PC-3 (cell line): ENCODE data around the gene BRF1. TPM values are rescaled to one million over a fixed set of nuclear protein-coding genes. Genes with fewer than 3 reads are reported as not detected.

Experiments used
- ATAC-seq: fragments of 200-7000 bp; cut with Tn5 transposase; 2 replicates; pipeline ENCODE4 v1.9.1; 2020; ENCODE audit warnings: mild to moderate bottlenecking, moderate library complexity
- BruUV-seq: library from RNA; stranded (reverse); fragments of 400-500 nt; replicated peaks from 2 replicates; lab custom pipeline; 2021; lab: Mats Ljungman, UMichigan
- CTCF ChIA-PET: fragments of 300-600 bp; sonication (Branson Sonifier 250); formaldehyde crosslinking; loops from one replicate; lab custom pipeline; 2022; ENCODE audit warnings: antibody characterized with exemption; lab: Charles Lee
- POLR2A ChIA-PET: fragments of 300-600 bp; sonication (Branson Sonifier 250); formaldehyde crosslinking; loops from one replicate; lab custom pipeline; 2022; ENCODE audit warnings: antibody characterized with exemption; ENCODE audit not compliant: unreplicated experiment; lab: Charles Lee
- DNase-seq: peaks from one replicate; pipeline ENCODE4 v3.0.0-alpha.2; 2015
- H2AFZ ChIP-seq: fragments of 300-600 bp; sonication (generic); 2 replicates; pipeline ENCODE4 v1.6.0; 2016; ENCODE audit warnings: antibody characterized with exemption, low read length
- H3F3A ChIP-seq: fragments of 300-600 bp; sonication (generic); one replicate; pipeline ENCODE4 v1.6.0; 2017; ENCODE audit warnings: antibody characterized with exemption, low read length, control low read depth, mild to moderate bottlenecking; ENCODE audit not compliant: unreplicated experiment
- H3K27ac ChIP-seq: fragments of 300-600 bp; sonication (generic); 2 replicates; pipeline ENCODE4 v1.5.1; 2016; ENCODE audit warnings: mild to moderate bottlenecking, low read length
- H3K27me3 ChIP-seq: fragments of 300-600 bp; sonication (generic); 2 replicates; pipeline ENCODE4 v1.6.1; 2016; ENCODE audit warnings: low read length, mixed read lengths
- H3K36me3 ChIP-seq: fragments of 300-600 bp; sonication (generic); 2 replicates; pipeline ENCODE4 v1.6.1; 2016; ENCODE audit warnings: low read depth, mixed run types, low read length, mixed read lengths
- H3K4me1 ChIP-seq: fragments of 300-600 bp; sonication (generic); 2 replicates; pipeline ENCODE4 v1.5.1; 2016; ENCODE audit warnings: low read length; ENCODE audit not compliant: insufficient read depth
- H3K4me2 ChIP-seq: fragments of 300-600 bp; sonication (generic); 2 replicates; pipeline ENCODE4 v1.6.0; 2016; ENCODE audit warnings: low read length
- H3K4me3 ChIP-seq: fragments of 300-600 bp; sonication (generic); 2 replicates; pipeline ENCODE4 v1.5.1; 2016; ENCODE audit warnings: mild to moderate bottlenecking, low read length, mixed read lengths
- H3K79me2 ChIP-seq: fragments of 300-600 bp; sonication (generic); 2 replicates; pipeline ENCODE4 v1.6.1; 2017; ENCODE audit warnings: low read length, mixed read lengths
- H3K9ac ChIP-seq: fragments of 300-600 bp; sonication (generic); 2 replicates; pipeline ENCODE4 v1.6.0; 2016; ENCODE audit warnings: mild to moderate bottlenecking, low read length
- H3K9me2 ChIP-seq: fragments of 300-600 bp; sonication (generic); replicated peaks from 2 replicates; pipeline ENCODE4 v1.6.1; 2016; ENCODE audit warnings: mixed run types, low read length, mixed read lengths
- H3K9me3 ChIP-seq: fragments of 300-600 bp; sonication (generic); 2 replicates; pipeline ENCODE4 v1.6.1; 2016; ENCODE audit warnings: low read length, mixed read lengths
- H4K20me1 ChIP-seq: fragments of 300-600 bp; sonication (generic); 2 replicates; pipeline ENCODE4 v1.6.1; 2016; ENCODE audit warnings: low read length, mixed read lengths
- EZH2 ChIP-seq: fragments of 300-600 bp; sonication (generic); IDR thresholded peaks from one replicate; pipeline ENCODE4 v1.6.1; 2017; ENCODE audit warnings: antibody characterized with exemption, mild to moderate bottlenecking, low read length; ENCODE audit not compliant: unreplicated experiment
- EZH2phosphoT487 ChIP-seq: fragments of 300-600 bp; sonication (generic); IDR thresholded peaks from 2 replicates; pipeline ENCODE4 v1.6.1; 2018; ENCODE audit warnings: mild to moderate bottlenecking, antibody characterized with exemption, low read length, borderline replicate concordance
- intact Hi-C: fragments of 100-400 bp; cut with micrococcal nuclease; formaldehyde crosslinking; loops from 2 replicates; pipeline ENCODE4 v1.9.0; 2023
- total RNA-seq: library from RNA; depleted of rRNA; stranded (reverse); fragments of >200 nt; gene quantifications from 2 replicates; pipeline ENCODE4 v1.2.3, GENCODE V29; 2014
- TF ChIP-seq, protein P1 (sequence below): fragments of 300-600 bp; sonication (generic); conservative IDR thresholded peaks from 2 replicates; pipeline ENCODE4 v1.5.1; 2017; ENCODE audit warnings: antibody characterized with exemption, low read depth, mild to moderate bottlenecking, low read length

Gene BRF1
- total RNA-seq, 1 experiment from 2014 or later, result 55.8 TPM

DNA sequence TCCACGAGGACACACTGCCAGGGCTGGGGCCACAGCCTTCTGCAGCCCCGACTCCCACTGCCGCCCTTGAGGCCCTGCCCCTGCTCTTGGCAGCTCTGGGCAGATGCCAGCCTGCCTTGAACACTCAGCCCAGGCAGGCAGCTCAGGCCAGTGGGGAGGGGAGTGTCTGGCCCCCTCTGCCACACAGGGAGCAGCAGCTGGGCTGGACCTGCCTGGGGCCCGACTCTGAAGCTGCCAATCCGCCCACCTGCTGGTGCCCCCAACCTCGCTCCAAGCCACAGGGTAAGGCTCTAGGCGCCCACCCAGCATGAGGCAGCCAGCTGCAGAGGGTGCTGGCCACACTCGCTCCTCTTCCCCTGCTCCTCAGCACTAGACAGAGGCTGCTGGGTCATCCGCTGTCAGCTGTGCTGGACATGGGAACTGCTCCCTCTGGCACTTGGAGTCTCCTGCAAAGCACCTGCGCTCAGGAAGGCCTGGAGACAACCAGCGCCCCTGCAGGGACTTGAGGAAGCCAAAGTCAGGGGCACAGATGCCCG, 95.1 kb downstream of the BRF1 start:
- no peak overlapping the region for H3K27ac ChIP-seq
- CTCF ChIA-PET, result no interaction called here

DNA sequence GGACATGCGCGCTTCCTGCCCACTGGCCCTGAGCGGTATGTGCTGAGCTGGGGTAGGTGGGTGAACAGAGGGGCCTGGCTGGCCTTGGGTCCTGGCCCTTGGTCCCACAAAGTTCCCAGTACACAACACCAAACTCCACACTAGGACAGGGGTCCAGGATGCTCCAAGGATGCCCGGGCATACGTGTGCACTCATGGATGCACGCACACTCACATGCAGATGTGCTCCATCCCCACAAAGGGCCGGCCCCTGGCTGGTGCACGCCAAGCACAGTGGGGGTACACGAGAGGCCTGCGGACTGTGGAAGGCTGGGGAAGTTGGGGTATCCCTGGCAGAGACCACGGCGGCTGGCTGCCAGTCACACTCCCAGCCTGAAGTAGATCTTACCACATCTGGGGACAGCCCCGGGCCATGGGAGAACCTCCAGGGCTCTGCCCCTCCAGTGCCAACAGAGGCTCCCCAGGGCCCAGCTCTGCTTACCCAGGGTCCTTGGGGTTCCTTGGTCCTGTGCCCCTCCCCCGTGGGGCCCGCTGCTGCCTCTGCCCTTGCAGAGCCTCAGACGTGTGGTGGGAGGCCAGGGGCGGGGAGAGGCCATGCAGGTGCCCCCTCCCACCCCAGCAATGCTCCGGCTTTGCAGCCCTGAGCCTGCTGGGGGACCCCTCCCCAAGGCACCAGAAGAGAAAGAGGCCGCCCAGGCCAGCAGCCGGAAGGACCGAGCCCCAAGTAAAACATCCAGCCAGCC, 95.7 kb downstream of the BRF1 start:
- no peak for DNase-seq
- no TSS peak for BruUV-seq
- Histone ChIP-seq H3K9ac (no peak overlapping the region), H3F3A (no peaks in the 10 kb centered on the region), H3K79me2 (no peaks in the 10 kb centered on the region), H3K9me3 (no peaks in the 10 kb centered on the region), H3K4me2 (peak overlapping the region; percentile 9; the same call in 1 of the 2 replicates), H3K4me3 (no peak overlapping the region), H3K36me3 (no peaks in the 10 kb centered on the region), H3K27ac (no peak overlapping the region), H2AFZ (no peak overlapping the region), H3K4me1 (peaks cover 24% of the 10 kb centered on the region), H4K20me1 (no peaks in the 10 kb centered on the region), H3K9me2 (no peaks in the 10 kb centered on the region), H3K27me3 (no peaks in the 10 kb centered on the region)
- peak; percentile 5 for ATAC-seq
- POLR2A ChIA-PET, result no interaction called here
- intact Hi-C loops, result no loop called here
- TF ChIP-seq EZH2phosphoT487, result no peak
- CTCF ChIA-PET, result interaction anchor here (0.7 to 2.4 kb wide), 2 partner anchors 147 to 169 kb away, joined by 3 to 14 read pairs; no protein-coding TSS in a partner anchor

More for the DNA sequence above, 95.1 kb downstream of the BRF1 start:
- Histone ChIP-seq H3K9me2 (no peaks in the 10 kb centered on the region), H3F3A (no peaks in the 10 kb centered on the region), H2AFZ (no peak overlapping the region), H3K9me3 (no peaks in the 10 kb centered on the region), H3K9ac (no peak overlapping the region), H3K4me3 (no peak overlapping the region), H3K79me2 (no peaks in the 10 kb centered on the region), H3K27me3 (no peaks in the 10 kb centered on the region), H3K36me3 (no peaks in the 10 kb centered on the region), H3K4me2 (no peak overlapping the region), H3K4me1 (peaks cover 24% of the 10 kb centered on the region), H4K20me1 (no peaks in the 10 kb centered on the region)
- no TSS peak for BruUV-seq
- peak; percentile 4; the same call in 1 of the 2 replicates for ATAC-seq
- intact Hi-C loops, result no loop called here
- DNase-seq, result no peak
- TF ChIP-seq EZH2, result no peak
- TF ChIP-seq, protein P1, sequence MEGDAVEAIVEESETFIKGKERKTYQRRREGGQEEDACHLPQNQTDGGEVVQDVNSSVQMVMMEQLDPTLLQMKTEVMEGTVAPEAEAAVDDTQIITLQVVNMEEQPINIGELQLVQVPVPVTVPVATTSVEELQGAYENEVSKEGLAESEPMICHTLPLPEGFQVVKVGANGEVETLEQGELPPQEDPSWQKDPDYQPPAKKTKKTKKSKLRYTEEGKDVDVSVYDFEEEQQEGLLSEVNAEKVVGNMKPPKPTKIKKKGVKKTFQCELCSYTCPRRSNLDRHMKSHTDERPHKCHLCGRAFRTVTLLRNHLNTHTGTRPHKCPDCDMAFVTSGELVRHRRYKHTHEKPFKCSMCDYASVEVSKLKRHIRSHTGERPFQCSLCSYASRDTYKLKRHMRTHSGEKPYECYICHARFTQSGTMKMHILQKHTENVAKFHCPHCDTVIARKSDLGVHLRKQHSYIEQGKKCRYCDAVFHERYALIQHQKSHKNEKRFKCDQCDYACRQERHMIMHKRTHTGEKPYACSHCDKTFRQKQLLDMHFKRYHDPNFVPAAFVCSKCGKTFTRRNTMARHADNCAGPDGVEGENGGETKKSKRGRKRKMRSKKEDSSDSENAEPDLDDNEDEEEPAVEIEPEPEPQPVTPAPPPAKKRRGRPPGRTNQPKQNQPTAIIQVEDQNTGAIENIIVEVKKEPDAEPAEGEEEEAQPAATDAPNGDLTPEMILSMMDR, result no peak
- TF ChIP-seq EZH2phosphoT487, result no peak
- POLR2A ChIA-PET, result interaction anchor here (0.6 kb wide), 1 partner anchor 51 kb away, joined by 6 read pairs; no protein-coding TSS in a partner anchor

DNA sequence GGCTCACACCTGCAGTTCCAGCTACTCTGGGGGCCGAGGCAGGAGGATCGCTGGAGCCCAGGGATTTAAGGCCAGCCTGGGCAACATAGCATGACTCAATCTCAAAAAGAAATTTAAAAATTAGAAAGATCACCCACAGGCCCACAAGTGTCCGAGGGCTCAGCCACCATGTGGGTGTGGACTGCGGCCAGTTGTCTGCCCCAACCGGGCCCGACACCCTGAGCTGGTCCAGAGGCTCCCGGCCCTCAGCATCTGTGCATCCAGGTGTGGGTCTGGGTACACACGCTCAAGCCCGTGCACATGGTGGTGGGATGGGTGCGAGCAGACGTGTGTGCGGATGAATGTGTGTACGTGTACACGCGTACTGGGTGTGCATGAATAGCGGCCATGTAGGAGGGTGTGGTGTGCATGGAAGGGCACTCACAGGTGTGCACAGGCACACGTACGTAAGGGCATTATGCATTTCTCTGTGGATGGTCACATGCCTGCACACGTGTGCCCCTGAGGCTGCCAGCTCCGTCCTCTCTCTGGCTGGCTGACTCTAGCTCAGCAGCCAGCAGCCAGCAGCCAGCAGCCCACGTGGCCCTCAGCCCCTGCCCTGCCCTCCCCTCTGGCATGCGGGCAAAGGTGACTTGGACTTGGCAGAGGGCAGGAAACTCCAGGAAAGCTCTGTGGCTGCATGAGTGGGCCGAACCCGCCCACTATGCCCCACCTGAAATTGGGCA, 96.4 kb downstream of the BRF1 start:
- no peaks in the 10 kb centered on the region for H4K20me1 ChIP-seq
- H3K36me3 ChIP-seq, result no peaks in the 10 kb centered on the region
- no peak overlapping the region for H3K4me3 ChIP-seq
- intact Hi-C loops, result no loop called here
- no peak overlapping the region for H3K9ac ChIP-seq
- H3F3A ChIP-seq, result no peaks in the 10 kb centered on the region
- ChIA-PET CTCF (interaction anchor here (0.6 to 2.4 kb wide), 3 partner anchors 15 to 170 kb away, joined by 3 to 14 read pairs (median 5); no protein-coding TSS in a partner anchor), POLR2A (no interaction called here)
- H2AFZ ChIP-seq, result no peak overlapping the region
- H3K4me2 ChIP-seq, result peak overlapping the region; percentile 9; the same call in 1 of the 2 replicates
- no peaks in the 10 kb centered on the region for H3K9me3 ChIP-seq
- H3K4me1 ChIP-seq, result peaks cover 24% of the 10 kb centered on the region
- H3K27ac ChIP-seq, result no peak overlapping the region
- DNase-seq (peak; percentile 74), ATAC-seq (peak; percentile 61)
- TF ChIP-seq EZH2phosphoT487 (peak; percentile 83), EZH2 (no peak)
- TF ChIP-seq, protein P1, result no peak
- no peaks in the 10 kb centered on the region for H3K79me2 ChIP-seq
- no peaks in the 10 kb centered on the region for H3K27me3 ChIP-seq
- H3K9me2 ChIP-seq, result no peaks in the 10 kb centered on the region
- BruUV-seq, result no TSS peak
